Measurements from ENCODE around the gene DACH1.

Gene DACH1

DNA sequence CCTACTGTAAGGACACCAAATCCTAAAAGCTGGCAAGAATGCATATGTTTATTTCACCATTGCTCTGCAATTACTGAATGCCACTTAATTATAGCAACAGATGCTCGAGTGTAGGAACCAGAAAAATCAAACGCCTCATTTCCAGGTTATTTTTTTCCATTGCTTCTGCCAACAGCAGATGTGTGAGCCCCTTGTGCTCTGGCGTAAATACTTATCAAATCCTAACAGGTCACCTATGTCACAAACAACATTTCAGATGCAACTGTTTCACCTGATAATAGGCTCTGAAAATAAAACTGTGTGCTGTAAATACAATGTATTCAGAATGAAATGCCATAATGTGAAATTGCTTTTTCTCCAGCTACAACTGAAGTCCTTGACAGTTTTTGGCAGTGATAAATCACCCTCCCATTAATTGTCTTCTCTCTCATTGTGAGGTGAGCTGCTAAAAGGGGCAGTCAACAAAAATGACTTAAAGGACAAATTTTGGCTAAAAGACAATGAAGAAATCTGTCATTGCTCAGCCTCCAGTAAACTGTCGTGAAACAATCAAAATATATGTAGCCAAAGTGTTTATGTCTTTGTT lies 344.0 kb downstream of the DACH1 start:
- no peak overlapping the region for H3K4me3 ChIP-seq (ENCODE audit: low read depth, low read length)
- no peak for DNase-seq (ENCODE audit: low read depth)
- TF ChIP-seq, protein P1, sequence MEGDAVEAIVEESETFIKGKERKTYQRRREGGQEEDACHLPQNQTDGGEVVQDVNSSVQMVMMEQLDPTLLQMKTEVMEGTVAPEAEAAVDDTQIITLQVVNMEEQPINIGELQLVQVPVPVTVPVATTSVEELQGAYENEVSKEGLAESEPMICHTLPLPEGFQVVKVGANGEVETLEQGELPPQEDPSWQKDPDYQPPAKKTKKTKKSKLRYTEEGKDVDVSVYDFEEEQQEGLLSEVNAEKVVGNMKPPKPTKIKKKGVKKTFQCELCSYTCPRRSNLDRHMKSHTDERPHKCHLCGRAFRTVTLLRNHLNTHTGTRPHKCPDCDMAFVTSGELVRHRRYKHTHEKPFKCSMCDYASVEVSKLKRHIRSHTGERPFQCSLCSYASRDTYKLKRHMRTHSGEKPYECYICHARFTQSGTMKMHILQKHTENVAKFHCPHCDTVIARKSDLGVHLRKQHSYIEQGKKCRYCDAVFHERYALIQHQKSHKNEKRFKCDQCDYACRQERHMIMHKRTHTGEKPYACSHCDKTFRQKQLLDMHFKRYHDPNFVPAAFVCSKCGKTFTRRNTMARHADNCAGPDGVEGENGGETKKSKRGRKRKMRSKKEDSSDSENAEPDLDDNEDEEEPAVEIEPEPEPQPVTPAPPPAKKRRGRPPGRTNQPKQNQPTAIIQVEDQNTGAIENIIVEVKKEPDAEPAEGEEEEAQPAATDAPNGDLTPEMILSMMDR (IDR thresholded peaks at IDR 0.05; ENCODE audit: control insufficient read depth, extremely low read depth, insufficient read depth), result no peak

- TF ChIP-seq, protein P1 (IDR thresholded peaks at IDR 0.05; ENCODE audit: control insufficient read depth, extremely low read depth, insufficient read depth), result no peak
- DNase-seq (ENCODE audit: low read depth), result no peak
These were observed 350.0 kb downstream of the DACH1 start for GRCh38 chr13:71517004-71517403.

DNA sequence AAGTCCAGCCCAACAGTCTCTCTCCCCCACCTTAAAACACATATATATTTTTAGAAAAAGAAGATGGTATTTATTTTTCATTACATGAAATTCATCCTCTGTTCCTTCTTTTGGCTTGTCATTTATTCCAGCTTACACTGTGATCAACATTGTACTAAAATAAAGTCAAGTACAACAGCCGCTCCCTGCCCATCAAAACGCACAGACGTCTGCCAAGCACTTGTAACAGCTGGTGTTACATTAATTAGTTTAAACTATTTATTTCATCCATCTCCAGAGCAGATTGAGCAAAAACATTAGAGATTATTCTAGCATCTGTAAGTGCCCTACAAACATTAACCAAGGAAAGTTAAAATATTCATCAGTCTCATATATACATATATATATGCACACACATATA lies 350.5 kb downstream of the DACH1 start:
- TF ChIP-seq, protein P1 (IDR thresholded peaks at IDR 0.05; ENCODE audit: control insufficient read depth, extremely low read depth, insufficient read depth), result no peak
- no peak overlapping the region for H3K4me3 ChIP-seq (ENCODE audit: low read depth, low read length)
- DNase-seq (ENCODE audit: low read depth), result no peak

More at GRCh38 chr13:71517004-71517403, 350.0 kb downstream of the DACH1 start:
- H3K4me3 ChIP-seq (ENCODE audit: low read depth, low read length), result no peak overlapping the region

DNA sequence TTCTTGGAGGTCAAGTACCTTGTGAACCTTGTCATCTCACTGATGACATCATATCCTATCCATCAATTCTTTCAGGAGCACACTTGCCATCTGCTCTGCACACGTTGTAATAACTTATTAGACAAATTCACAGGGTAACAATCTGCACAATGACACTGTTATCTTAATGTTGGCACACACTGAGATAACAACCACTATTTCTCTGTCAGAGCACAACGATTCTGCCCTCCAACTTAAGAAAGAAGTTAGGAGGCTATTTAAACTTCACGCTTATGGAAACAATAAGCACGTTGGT lies 351.3 kb downstream of the DACH1 start:
- H3K4me3 ChIP-seq (ENCODE audit: low read depth, low read length), result no peak overlapping the region
- TF ChIP-seq, protein P1 (IDR thresholded peaks at IDR 0.05; ENCODE audit: control insufficient read depth, extremely low read depth, insufficient read depth), result no peak
- DNase-seq (ENCODE audit: low read depth), result no peak

DNA sequence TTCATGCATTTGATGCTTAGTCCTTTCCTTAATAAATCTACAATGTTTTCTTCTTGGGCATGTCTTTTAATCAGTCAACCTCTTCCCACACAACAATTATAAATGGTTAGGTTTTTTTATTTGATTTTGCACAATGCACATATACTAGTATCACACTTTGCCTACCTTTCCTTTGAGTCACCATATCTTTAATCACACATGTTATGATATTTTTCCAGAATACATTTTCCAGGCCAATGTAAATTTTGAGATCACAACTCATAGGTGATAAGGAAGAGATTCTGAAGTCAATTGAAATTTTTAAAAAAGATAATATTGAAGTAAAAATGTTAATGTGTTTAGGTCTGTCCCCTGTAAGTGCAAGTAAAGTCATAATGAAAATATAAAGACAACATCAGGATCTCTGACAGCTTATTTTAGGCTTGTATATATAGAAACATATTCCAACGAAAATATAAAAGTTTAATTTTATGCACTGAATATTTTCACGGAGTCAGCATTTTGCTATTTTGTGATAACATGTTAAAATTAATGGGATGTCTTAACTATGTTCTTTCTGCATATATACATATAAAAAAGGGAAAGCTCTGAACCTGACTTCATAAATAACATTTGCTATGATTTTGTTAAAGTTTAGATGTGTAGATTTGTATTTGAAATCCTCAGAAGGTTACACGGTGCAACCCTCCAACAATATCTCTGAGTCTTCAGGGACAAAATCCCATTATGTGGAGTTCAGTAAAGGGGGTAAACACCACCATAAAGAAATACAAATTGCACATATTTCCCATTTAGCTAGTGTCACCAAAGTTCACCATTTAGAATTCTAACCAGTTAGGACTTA lies 351.9 kb downstream of the DACH1 start:
- no peak for DNase-seq (ENCODE audit: low read depth)
- H3K4me3 ChIP-seq (ENCODE audit: low read depth, low read length), result no peak overlapping the region
- TF ChIP-seq, protein P1 (IDR thresholded peaks at IDR 0.05; ENCODE audit: control insufficient read depth, extremely low read depth, insufficient read depth), result no peak

- TF ChIP-seq, protein P1 (IDR thresholded peaks at IDR 0.05; ENCODE audit: control insufficient read depth, extremely low read depth, insufficient read depth), result no peak
- DNase-seq (ENCODE audit: low read depth), result no peak
- no peak overlapping the region for H3K4me3 ChIP-seq (ENCODE audit: low read depth, low read length)
These were observed 353.5 kb downstream of the DACH1 start for GRCh38 chr13:71513411-71514033.
